Endodermal cell (in vitro differentiated cells): ENCODE measurements around the gene STUM. TPM values are rescaled to one million over a fixed set of nuclear protein-coding genes. Genes with fewer than 3 reads are reported as not detected.

Experiments
- DNase-seq: peaks from one replicate; pipeline ENCODE4 v3.0.0-alpha.2; 2017
- H3K27ac ChIP-seq: 2 replicates; pipeline ENCODE4 v1.5.1; 2013; ENCODE audit warnings: mild to moderate bottlenecking, low read depth, low read length, moderate library complexity
- H3K27me3 ChIP-seq: 2 replicates; pipeline ENCODE4 v1.6.1; 2013; ENCODE audit warnings: mild to moderate bottlenecking, low read length, moderate library complexity; ENCODE audit not compliant: insufficient read depth, control insufficient read depth, poor library complexity, severe bottlenecking
- H3K36me3 ChIP-seq: 2 replicates; pipeline ENCODE4 v1.7.0; 2013; ENCODE audit warnings: mild to moderate bottlenecking, low read length, moderate library complexity; ENCODE audit not compliant: control insufficient read depth, insufficient read depth
- H3K4me1 ChIP-seq: one replicate; pipeline ENCODE4 v1.7.0; 2013; ENCODE audit warnings: low read length; ENCODE audit not compliant: control insufficient read depth, insufficient read depth
- H3K4me3 ChIP-seq: 2 replicates; pipeline ENCODE4 v1.5.1; 2013; ENCODE audit warnings: mild to moderate bottlenecking, low read length, moderate library complexity
- H3K9ac ChIP-seq: 2 replicates; pipeline ENCODE4 v1.6.1; 2013; ENCODE audit warnings: mild to moderate bottlenecking, low read length, moderate library complexity; ENCODE audit not compliant: poor library complexity, severe bottlenecking; ENCODE audit errors: extremely low read depth
- H3K9me3 ChIP-seq: 2 replicates; pipeline ENCODE4 v1.6.1; 2013; ENCODE audit warnings: mild to moderate bottlenecking, low read length, moderate library complexity; ENCODE audit not compliant: control insufficient read depth
- H3K27ac Mint-ChIP-seq: 2 replicates; pipeline ENCODE4 v1.8.0; 2020; ENCODE audit warnings: mixed read lengths
- H3K27me3 Mint-ChIP-seq: 2 replicates; pipeline ENCODE4 v1.8.0; 2021; ENCODE audit warnings: mild to moderate bottlenecking, mixed read lengths; ENCODE audit not compliant: insufficient read depth
- H3K36me3 Mint-ChIP-seq: 2 replicates; pipeline ENCODE4 v1.8.0; 2020; ENCODE audit warnings: low read depth, mixed read lengths
- H3K4me1 Mint-ChIP-seq: 2 replicates; pipeline ENCODE4 v1.8.0; 2020; ENCODE audit warnings: mixed read lengths
- H3K4me3 Mint-ChIP-seq: 2 replicates; pipeline ENCODE4 v1.8.0; 2020; ENCODE audit warnings: mild to moderate bottlenecking, moderate library complexity, mixed read lengths
- H3K9me3 Mint-ChIP-seq: 2 replicates; pipeline ENCODE4 v1.8.0; 2020; ENCODE audit warnings: mild to moderate bottlenecking, mixed read lengths
- CTCF ChIP-seq: fragments of 200-600 bp; sonication (generic); conservative IDR thresholded peaks from 2 replicates; pipeline ENCODE4 v1.5.0; 2021; ENCODE audit warnings: antibody characterized with exemption, mild to moderate bottlenecking
- WGBS, 2 experiments: methylation state at CpG; one replicate each; pipeline versions ENCODE4 v1.1.5 to v1.1.7; 2013; ENCODE audit warnings: missing lambda C conversion rate in 2 of 2, mixed read lengths in 1 of 2; ENCODE audit not compliant: insufficient coverage in 1 of 2, insufficient read length in 1 of 2; 5-methylcytosine and 5-hydroxymethylcytosine counted together
- total RNA-seq, 2 donors: library from RNA; stranded (reverse); fragmentation: NEBNext Ultra II Directional in 1 of 2; extraction: Animal tissue kit (Norgen Biotek cat#: 25700) in 1 of 2; gene quantifications; 2 replicates in 1 of 2; 3 replicates in 1 of 2; pipeline ENCODE4 v1.2.1, GENCODE V29; 2021

The STUM gene
- total RNA-seq, 2 donors from 2014 or later = 0.04 to 0.20 TPM

GRCh38 chr1:226644541-226645176 lies 96.1 kb downstream of the STUM start:
- Mint-ChIP-seq H3K4me1 (peaks cover 5% of the 10 kb centered on the region), H3K4me3 (no peak overlapping the region), H3K36me3 (peaks cover 46% of the 10 kb centered on the region), H3K27ac (no peak overlapping the region), H3K9me3 (no peaks in the 10 kb centered on the region), H3K27me3 (no peaks in the 10 kb centered on the region)
- H3K4me3 ChIP-seq = no peak overlapping the region
- 94 to 95% methylated on average over 4 to 10 of the region's 10 CpGs for WGBS, 2 experiments
- H3K27me3 ChIP-seq = no peaks in the 10 kb centered on the region
- peak; percentile 24 for DNase-seq
- no peak overlapping the region for H3K9ac ChIP-seq
- no peaks in the 10 kb centered on the region for H3K4me1 ChIP-seq
- H3K27ac ChIP-seq = no peak overlapping the region
- no peak for TF ChIP-seq CTCF
- peaks cover 27% of the 10 kb centered on the region for H3K36me3 ChIP-seq
- no peaks in the 10 kb centered on the region for H3K9me3 ChIP-seq

GRCh38 chr1:226645279-226645976 lies 96.9 kb downstream of the STUM start:
- no peak overlapping the region for H3K9ac ChIP-seq
- no peaks in the 10 kb centered on the region for H3K9me3 ChIP-seq
- H3K36me3 Mint-ChIP-seq = peaks cover 43% of the 10 kb centered on the region
- H3K27me3 Mint-ChIP-seq = no peaks in the 10 kb centered on the region
- H3K4me3 ChIP-seq = no peak overlapping the region
- H3K27ac ChIP-seq = no peak overlapping the region
- H3K27me3 ChIP-seq = no peaks in the 10 kb centered on the region
- no peak overlapping the region for H3K4me3 Mint-ChIP-seq
- no peak for DNase-seq
- TF ChIP-seq CTCF = no peak
- H3K9me3 Mint-ChIP-seq = no peaks in the 10 kb centered on the region
- WGBS, 2 experiments = 94 to 100% methylated on average over 7 to 10 of the region's 10 CpGs
- H3K27ac Mint-ChIP-seq = no peak overlapping the region
- peaks cover 12% of the 10 kb centered on the region for H3K4me1 Mint-ChIP-seq
- peaks cover 27% of the 10 kb centered on the region for H3K36me3 ChIP-seq
- peaks cover 1% of the 10 kb centered on the region for H3K4me1 ChIP-seq

DNA sequence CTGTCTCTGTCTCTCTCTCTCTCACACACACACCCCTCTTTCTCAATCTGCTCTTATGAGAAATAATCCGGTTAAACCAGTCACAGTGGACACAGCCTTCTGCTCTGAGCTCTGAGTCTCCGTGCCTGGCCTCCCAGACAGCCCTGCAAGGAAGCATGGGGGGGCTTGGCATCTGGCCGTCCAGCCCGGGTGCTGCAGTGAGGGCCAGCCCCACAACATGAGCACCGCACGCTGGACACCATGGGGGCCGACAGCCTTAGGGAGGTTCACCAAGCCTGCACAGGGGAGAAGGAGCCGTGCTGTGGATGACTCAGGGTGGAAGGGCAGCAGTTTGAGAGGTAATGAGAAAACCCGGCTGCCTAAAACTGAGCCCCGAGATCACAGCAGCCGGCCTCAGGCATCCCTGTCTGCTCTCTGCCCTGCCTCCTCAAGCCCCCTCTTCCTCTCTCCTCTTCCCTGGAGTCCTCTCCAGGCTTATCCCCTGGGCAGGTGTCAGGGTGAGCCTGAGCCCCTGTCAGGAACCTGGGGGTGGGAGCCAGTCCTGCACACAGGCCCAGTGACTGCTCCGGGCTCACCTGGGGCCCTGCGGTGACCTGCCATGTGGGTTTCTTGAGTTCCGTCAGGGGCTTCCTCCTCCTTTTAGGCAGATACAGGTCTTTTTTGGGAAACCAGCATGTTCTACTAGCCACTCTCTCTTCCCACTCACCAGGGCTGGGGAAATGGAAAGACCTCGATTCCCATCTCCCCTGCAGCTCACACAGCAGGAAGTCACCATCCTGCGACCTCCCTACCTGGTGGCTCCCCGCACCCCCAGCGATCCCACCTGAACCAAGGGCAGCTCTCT lies 97.7 kb downstream of the STUM start:
- DNase-seq = no peak
- Mint-ChIP-seq H3K36me3 (peaks cover 37% of the 10 kb centered on the region), H3K4me1 (peaks cover 19% of the 10 kb centered on the region), H3K4me3 (no peak overlapping the region), H3K27ac (no peak overlapping the region), H3K9me3 (no peaks in the 10 kb centered on the region), H3K27me3 (no peaks in the 10 kb centered on the region)
- H3K36me3 ChIP-seq = peaks cover 24% of the 10 kb centered on the region
- H3K27ac ChIP-seq = no peak overlapping the region
- no peaks in the 10 kb centered on the region for H3K9me3 ChIP-seq
- H3K9ac ChIP-seq = no peak overlapping the region
- no peaks in the 10 kb centered on the region for H3K27me3 ChIP-seq
- no peak overlapping the region for H3K4me3 ChIP-seq
- 92 to 93% methylated on average over 11 to 18 of the region's 18 CpGs for WGBS, 2 experiments
- TF ChIP-seq CTCF = no peak
- H3K4me1 ChIP-seq = peaks cover 6% of the 10 kb centered on the region
